NOMO-1 treated with DMSO at 0.1 percent for 48 hours (cell line): ENCODE data around the gene MGLL.
"Not testable (repeated sequence)": the region's sequence is repeated elsewhere in the genome, so short reads cannot be mapped to it uniquely, and the experiment has no call there.

ENCODE experiments used
- DNase-seq: peaks from one replicate; lab custom pipeline; 2025; ENCODE audit not compliant: unreplicated experiment; lab: John Stamatoyannopoulos, UW

MGLL gene

DNA sequence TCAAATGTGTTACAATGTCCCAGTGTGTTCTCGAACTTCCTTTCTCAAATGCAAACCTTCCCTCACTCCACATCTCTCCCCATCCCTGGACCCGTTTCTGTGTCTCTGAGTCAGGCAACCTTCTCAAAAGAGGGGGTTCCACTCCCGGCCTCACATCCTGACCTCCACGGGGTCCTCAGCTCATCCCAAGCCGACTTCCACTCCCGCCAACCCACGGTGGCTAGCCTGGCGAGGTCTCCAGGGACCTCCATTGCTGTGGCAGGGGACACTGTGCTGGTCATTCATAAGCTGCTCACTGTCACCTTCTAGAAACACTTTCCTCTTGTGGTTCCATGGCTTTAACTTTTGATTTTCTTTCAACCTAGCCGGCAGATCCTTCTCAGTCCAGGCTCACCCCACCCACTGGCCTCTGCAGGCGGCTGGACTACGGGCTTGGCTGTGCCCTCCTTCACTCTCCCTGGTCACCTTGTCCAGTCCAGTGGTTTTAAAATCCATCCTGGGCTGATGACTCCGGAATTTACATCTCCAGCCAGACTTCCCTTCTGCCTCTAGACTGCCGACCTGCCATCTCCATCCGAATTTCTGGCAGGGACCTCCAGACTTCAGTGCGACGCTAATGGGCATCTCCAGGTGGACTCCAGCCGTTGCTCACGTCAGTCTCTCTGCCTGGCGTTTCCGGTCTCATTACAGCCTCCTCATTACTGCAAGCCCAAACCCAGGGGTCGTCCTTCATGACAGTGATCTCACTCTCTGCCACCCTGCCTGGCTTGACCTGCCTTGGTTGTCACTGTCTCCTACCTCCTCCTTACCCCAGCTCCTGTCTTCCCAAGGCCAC, 129.6 kb downstream of the MGLL start:
- DNase-seq = no peak

- no peak for DNase-seq
These were observed 130.3 kb downstream of the MGLL start for GRCh38 chr3:127691974-127692373.

- no peak for DNase-seq
These were observed 130.8 kb downstream of the MGLL start for GRCh38 chr3:127691489-127691888.

DNA sequence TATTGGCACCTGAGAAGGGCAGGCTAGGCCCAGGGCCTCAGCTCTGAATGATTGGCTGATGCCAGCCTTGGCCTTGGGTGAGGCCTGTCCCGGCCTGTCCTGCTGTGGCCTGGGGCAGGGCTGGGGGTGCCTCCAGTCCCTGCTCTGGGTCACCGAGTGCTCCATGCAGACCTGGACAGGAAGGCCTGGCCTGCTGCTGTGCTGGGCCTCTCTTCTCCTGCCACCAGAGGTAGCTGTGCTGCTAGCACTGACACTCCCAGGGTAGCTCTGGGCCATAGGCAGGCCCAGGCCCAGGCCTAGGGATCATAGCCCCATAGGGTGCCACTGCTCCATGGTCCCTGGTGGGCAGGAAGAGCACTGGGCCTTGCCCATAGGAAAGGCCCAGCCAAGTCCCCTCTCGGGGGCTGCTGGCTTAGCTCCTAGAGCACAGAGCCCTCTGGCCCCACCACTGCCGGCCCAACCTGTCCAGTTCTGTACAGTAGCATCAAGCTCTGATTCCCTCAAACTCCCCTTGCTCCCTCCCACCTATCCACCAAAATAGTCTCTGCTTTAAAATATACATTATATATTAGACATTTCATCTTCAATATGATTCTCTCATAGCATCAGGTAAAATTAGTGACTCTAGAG, 131.4 kb downstream of the MGLL start:
- DNase-seq = peak; percentile 41

DNA sequence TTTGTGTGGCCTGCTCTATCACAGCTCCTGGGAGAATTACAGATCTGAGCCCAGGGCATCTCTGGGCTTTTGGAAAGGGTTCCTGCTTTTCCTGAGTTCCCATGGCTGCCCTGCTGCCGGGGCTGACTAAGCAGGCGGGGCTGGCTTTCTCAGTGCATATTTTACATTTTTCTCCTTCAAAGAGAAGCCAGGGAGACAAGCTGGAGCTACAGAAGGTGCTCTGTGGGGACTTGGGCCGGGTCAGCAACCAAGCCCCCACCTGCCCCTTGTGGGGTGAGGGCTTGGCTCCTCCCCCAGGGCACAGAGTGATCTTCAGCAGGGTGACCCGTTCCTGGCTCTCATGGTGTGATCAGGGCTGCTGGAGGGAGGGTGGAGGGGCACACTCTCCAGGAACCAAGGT, 132.2 kb downstream of the MGLL start:
- DNase-seq = no peak

DNA sequence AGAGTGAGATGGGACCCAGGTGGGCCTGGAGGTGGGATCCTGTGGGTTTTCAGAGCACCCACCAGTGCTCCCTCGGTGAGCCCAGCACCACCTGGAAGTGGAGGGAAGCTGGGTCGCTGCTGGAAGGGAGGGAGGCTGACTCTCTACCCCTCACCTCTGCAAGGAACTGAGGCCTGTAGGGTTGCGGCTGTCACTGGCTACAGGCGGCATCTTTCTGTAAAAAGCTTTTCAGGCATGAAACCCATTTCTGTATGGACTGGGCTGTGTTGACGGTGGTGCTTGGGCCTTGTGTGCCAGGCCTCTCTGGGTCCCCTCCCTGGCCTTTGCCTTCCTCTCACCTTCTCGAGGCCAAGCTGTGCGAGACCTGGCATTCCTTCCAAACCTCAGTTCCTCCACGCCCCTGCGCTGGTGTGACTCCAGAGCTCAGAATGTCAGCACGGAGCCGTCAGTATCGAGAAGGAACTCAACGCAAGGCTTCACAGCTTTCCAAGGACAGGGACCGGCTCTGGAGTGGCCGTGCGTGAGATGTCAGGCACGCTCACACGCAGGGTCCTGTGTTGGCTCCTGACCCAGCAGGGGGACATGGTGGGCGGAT, 133.0 kb downstream of the MGLL start:
- no peak for DNase-seq

DNA sequence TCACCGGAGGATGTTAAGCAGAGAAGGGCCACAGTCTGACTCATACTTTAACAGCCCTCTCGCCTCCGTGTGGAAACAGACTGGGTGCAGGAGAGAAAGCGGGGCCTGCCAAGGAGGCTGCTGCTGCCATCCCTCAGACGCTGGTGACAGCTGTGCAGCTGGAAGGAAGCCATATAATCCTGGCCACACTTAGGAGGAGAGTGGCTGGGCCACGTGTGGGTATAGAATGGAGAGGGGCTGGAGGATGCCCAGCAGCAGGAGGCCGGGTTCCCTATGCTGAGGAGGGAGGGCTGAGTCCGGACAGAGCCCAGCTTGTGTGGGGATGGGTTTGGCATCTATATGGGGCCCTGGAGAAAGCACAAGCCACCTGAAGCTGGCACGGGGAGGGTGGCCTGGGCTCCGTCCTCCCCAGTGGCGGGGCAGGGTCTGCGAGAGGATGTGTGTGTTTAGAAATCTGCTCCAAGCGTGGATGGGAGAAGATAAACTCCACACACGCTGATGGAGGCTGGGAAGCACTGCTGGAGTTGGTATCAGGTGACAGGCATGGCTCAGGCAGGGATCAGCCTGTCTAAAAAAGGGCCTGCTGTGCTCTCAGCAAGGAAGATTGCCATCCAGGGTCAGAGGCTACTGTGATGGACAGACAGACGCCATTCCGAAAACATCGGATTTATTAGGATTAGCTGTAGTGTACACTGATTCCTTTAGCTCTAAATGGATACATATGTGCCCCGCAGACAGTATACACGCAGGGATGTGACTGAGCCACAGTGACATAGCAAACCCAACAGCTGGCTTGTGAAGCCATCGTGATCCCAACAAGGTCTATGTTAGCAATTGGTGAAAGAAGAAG, 133.7 kb downstream of the MGLL start:
- no peak for DNase-seq

- DNase-seq = no peak
These were observed 134.3 kb downstream of the MGLL start for GRCh38 chr3:127688022-127688415.

GRCh38 chr3:127687228-127687737, 135.0 kb downstream of the MGLL start:
- DNase-seq = no peak

- no peak for DNase-seq
These were observed 135.8 kb downstream of the MGLL start for GRCh38 chr3:127686512-127686894.

DNA sequence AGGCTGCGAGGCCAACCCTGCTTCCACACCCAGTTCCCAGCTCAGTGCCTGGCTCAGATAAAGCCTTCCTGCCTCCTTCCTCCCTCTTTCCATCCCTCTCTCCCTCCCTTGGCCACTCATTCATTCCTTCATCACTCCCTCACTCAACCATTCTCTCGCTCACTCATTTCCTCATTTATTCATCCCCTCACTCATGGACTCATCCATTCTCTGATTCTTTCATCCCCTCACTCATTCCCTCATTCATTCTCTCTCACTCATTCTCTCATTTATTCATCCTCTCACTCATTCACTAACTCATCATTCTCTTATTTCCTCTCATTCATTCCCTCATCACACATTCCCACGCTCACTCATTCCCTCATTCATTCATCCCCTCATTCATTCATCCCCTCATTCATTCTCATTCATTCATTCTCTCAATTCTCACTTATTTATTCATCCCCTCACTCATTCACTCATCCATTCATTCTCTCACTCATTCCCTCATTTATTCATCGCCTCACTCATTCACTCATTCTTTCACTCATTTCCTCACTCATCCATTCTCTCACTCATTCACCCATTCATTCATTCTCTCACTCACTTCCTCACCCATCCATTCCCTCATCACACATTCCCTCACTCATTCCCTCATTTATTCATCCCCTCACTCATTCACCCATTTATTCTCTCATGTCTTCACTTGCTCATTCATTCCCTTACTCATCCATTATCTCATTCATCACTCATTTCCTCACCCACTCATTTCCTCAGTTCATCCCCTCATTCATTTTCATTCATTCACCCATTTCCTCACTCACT, 136.4 kb downstream of the MGLL start:
- DNase-seq = no peak

- no peak for DNase-seq
These were observed 137.2 kb downstream of the MGLL start for GRCh38 chr3:127684871-127685707.

- DNase-seq = no peak
These were observed 139.8 kb downstream of the MGLL start for GRCh38 chr3:127682561-127682960.

DNA sequence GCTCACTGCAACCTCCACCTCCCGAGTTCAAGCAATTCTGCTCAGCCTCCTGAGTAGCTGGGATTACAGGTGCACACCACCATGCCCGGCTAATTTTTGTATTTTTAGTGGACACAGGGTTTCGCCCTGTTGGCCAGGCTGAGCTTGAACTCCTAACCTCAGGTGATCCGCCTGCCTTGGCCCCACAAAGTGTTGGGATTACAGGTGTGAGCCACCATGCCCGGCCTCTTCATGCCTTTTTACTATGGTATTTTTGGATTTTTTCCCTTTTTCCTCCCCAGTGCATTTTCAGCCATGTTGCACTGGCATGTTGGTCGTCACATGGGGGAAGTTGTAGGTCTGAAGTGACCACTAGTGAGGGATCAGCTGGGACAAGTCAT, 140.2 kb downstream of the MGLL start:
- DNase-seq = not testable (repeated sequence)

GRCh38 chr3:127680798-127681221, 141.5 kb downstream of the MGLL start:
- no peak for DNase-seq

DNA sequence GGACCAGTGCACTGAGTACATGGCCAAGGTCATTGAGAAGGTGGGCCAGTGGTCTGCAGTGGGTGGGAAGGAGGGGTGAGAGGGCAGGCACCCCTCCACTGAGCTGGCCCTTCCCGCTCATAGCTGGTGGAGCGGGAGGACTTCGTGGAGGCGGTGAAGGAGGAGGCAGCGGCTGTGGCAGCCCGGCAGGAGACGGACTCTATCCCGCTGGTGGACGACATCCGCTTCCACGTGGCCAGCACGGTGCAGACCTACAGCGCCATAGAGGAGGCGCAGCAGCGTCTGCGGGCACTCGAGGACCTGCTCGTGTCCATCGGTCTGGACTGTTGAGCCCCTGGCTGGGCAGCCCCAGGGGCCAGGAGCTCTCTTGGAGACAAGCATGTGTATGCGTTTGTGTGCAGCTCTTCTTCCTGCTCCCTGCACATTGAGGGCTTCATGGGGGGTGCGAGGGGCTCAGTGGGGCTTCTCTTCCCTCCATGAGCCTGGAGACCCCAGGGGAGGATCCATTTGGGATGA, 142.1 kb downstream of the MGLL start:
- no peak for DNase-seq

DNA sequence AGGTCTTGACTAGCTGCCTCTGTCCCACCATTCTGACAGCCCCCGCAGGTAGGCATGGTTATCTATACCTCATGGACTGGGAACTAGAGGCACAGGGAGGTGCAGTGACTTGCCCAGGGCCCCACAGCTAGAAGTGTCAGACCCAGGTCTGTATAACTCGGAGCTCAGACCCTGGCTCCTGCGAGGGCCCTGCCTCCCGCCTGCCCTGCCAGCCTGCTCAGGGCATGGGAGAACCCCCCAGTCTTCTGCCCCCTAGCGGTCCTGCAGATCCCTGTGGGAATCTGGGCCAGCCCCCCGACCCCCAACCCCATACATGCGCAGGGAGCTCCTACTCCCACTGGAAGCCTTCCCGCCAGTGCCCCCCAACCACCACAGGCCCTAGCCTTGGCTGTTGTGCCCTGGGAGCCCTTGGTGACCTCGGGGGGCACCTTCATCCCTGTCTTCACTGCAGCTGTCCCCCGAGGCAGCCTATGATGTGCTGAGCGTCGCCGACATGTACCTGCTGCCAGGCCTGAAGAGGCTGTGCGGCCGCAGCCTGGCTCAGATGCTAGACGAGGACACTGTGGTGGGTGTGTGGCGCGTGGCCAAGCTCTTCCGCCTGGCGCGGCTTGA, 142.7 kb downstream of the MGLL start:
- no peak for DNase-seq

DNA sequence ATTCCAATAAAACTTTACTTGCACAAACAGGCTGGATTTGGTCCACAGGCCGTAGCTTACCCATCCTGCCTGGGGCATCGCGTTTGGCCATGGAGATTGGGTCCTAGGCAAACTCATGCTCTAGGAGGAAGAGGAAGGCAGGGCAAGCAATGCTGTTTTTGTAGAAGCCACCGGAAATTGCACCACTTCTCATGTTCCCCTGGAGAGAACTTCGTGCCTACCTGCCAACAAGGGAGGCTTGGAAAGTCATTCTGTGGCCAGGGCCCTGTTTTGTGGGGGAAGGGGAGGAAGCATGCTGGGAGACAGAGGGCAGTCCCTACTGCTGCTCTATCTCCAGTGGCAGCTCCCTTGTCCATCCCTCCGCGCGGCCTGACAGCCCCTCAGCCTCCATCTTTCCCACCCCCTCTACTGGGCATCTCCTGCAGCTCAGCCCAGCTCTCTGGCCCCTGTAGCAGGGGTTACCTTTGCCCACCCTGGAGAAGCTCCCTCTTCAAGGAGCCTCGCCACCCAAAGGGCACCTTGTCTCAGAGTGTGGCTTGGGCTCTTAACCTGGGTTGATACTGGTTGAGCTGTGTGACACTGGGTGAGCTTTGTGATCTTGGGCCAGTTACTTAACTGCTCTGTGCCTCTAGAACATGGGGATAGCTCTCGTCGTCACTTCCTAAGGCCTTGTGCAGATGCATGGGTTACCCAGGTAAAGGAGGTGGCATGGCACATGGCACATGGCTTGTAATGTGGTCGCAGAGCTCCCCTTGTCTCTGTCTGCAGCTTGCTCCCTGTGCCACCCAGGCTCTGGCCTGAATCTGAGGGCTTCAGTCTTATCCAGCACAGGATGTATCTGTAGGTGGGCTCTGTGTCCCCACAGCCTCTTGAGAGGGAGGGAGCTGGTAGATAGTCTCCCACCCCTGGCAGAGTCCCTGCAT, 143.4 kb downstream of the MGLL start:
- DNase-seq = peak; percentile 85
